Measurements from ENCODE around the gene PDHA1. TPM values are rescaled to one million over a fixed set of nuclear protein-coding genes. Genes with fewer than 3 reads are reported as not detected.

PDHA1 gene
- total RNA-seq, 1 donor from 2014 or later = 257 TPM

DNA sequence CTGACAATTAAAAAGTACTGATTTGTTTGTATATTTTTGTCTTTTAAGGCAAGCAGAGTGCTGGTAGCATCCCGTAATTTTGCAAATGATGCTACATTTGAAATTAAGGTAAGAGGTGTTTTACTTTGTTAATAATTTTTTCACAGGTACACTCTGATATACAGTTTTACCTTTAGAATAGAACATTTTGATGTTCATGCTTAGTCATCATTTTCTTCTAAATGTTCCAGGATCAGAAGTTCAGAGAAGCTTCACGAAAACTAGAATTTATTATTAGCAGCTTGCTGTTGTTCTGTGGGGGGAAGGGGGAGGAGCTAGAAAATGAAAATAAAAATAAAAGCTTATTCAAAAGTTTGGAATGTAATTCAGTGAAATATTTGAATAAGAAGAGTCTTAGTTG lies 5.5 kb downstream of the PDHA1 start:
- Mint-ChIP-seq H3K9me3 (no peaks in the 10 kb centered on the region), H3K27ac (no peak overlapping the region), H3K4me3 (no peak overlapping the region)

DNA sequence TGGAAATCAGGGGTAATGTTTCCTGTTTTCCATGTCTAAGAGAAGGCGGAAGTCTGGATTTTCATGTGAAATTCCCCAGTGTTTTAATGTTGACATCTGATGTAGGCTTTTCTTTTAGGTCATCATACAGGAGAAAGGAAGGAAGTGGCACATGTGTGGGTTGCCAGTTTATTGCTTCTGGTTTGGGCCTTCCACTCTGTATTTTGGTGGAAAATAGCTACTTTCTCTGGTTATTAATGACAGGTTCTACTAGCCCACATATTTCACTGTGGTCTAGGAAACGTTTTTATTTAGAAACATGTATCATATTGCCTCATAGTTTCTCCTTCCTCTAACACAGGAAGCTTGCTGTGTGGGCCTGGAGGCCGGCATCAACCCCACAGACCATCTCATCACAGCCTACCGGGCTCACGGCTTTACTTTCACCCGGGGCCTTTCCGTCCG lies 7.2 kb downstream of the PDHA1 start:
- no peaks in the 10 kb centered on the region for H3K27me3 Mint-ChIP-seq
- H3K4me3 Mint-ChIP-seq = no peak overlapping the region
- DNase-seq (ENCODE audit: extremely low spot score, unreplicated experiment) = no peak
- no peak overlapping the region for H3K27ac Mint-ChIP-seq
- H3K36me3 Mint-ChIP-seq = peaks cover 9% of the 10 kb centered on the region
- H3K9me3 Mint-ChIP-seq = no peaks in the 10 kb centered on the region
- no peaks in the 10 kb centered on the region for H3K4me1 Mint-ChIP-seq (ENCODE audit: unreplicated experiment)
- TF ChIP-seq, protein P1, sequence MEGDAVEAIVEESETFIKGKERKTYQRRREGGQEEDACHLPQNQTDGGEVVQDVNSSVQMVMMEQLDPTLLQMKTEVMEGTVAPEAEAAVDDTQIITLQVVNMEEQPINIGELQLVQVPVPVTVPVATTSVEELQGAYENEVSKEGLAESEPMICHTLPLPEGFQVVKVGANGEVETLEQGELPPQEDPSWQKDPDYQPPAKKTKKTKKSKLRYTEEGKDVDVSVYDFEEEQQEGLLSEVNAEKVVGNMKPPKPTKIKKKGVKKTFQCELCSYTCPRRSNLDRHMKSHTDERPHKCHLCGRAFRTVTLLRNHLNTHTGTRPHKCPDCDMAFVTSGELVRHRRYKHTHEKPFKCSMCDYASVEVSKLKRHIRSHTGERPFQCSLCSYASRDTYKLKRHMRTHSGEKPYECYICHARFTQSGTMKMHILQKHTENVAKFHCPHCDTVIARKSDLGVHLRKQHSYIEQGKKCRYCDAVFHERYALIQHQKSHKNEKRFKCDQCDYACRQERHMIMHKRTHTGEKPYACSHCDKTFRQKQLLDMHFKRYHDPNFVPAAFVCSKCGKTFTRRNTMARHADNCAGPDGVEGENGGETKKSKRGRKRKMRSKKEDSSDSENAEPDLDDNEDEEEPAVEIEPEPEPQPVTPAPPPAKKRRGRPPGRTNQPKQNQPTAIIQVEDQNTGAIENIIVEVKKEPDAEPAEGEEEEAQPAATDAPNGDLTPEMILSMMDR (conservative IDR thresholded peaks at IDR 0.05) = no peak

More for the DNA sequence above, 5.5 kb downstream of the PDHA1 start:
- Mint-ChIP-seq H3K36me3 (peaks cover 9% of the 10 kb centered on the region), H3K4me1 (ENCODE audit: unreplicated experiment) (no peaks in the 10 kb centered on the region), H3K27me3 (no peaks in the 10 kb centered on the region)
- TF ChIP-seq, protein P1 (conservative IDR thresholded peaks at IDR 0.05) = no peak
- no peak for DNase-seq (ENCODE audit: extremely low spot score, unreplicated experiment)

DNA sequence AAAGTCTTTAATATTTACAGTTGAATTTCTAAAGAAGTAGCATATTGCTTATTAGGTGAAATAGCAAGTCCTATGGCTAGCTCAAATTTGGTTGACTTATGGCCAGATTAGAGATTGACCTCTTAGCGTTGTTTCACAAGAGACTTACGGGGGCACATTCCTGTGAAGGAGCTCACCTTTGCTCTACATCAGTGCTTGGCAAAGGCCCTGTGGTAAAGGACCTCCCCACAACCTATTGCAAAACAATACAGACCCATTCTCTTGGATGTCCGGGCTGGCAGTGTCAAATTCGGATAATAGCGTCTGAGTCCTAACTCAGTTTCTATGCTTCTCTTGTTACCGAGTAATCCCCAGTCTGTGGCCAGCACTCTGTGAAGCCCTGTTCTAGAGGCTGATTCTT lies 10.9 kb downstream of the PDHA1 start:
- Mint-ChIP-seq H3K27ac (no peak overlapping the region), H3K4me3 (no peak overlapping the region), H3K4me1 (ENCODE audit: unreplicated experiment) (no peaks in the 10 kb centered on the region), H3K27me3 (no peaks in the 10 kb centered on the region), H3K36me3 (peaks cover 18% of the 10 kb centered on the region), H3K9me3 (no peaks in the 10 kb centered on the region)
- TF ChIP-seq, protein P1 (conservative IDR thresholded peaks at IDR 0.05) = no peak
- DNase-seq (ENCODE audit: extremely low spot score, unreplicated experiment) = no peak

DNA sequence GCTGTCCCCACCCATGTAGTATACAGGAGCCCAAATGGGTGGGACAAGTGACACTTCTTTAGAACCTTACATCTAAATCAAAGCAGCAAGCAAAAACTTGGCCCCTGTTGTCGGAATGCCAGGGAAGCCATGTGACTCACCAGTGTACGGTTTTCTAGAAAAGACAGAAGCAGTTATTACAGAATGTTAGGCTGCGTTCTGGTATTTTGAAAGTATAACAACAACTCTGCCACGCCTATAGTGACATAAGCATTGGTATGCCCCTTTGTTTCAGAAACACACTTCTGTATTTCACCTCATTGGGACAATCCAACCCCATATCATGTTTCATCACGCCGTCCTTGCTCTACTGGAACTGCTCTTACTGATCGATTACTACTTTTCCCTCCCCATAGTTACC lies 14.8 kb downstream of the PDHA1 start:
- H3K27ac Mint-ChIP-seq = no peak overlapping the region
- DNase-seq (ENCODE audit: extremely low spot score, unreplicated experiment) = no peak
- no peaks in the 10 kb centered on the region for H3K27me3 Mint-ChIP-seq
- TF ChIP-seq, protein P1 (conservative IDR thresholded peaks at IDR 0.05) = no peak
- H3K9me3 Mint-ChIP-seq = no peaks in the 10 kb centered on the region
- peaks cover 9% of the 10 kb centered on the region for H3K36me3 Mint-ChIP-seq
- no peaks in the 10 kb centered on the region for H3K4me1 Mint-ChIP-seq (ENCODE audit: unreplicated experiment)
- H3K4me3 Mint-ChIP-seq = no peak overlapping the region

DNA sequence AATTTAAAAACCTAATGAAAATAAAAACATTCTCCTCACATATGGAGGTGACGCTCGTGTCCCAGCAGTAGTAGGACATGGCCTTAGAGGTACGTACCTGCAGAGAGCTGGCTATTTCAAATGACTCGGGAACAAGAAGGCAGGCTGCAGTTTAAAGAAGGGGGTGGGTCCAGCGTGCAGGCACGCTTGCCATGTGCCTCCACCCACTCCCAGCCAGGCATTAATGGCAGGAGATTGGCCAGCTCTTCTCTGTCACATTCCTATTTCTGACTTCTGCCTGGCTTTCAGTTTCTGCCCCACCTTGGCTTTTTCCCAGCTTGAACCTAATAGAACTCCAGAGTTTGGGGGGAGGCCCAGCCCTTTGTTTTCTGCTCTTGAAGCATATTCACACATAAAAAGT lies 17.2 kb downstream of the PDHA1 start:
- no peak for DNase-seq (ENCODE audit: extremely low spot score, unreplicated experiment)
- Mint-ChIP-seq H3K4me3 (no peak overlapping the region), H3K27ac (no peak overlapping the region), H3K36me3 (peaks cover 9% of the 10 kb centered on the region), H3K27me3 (no peaks in the 10 kb centered on the region), H3K9me3 (no peaks in the 10 kb centered on the region), H3K4me1 (ENCODE audit: unreplicated experiment) (no peaks in the 10 kb centered on the region)
- TF ChIP-seq, protein P1 (conservative IDR thresholded peaks at IDR 0.05) = no peak

DNA sequence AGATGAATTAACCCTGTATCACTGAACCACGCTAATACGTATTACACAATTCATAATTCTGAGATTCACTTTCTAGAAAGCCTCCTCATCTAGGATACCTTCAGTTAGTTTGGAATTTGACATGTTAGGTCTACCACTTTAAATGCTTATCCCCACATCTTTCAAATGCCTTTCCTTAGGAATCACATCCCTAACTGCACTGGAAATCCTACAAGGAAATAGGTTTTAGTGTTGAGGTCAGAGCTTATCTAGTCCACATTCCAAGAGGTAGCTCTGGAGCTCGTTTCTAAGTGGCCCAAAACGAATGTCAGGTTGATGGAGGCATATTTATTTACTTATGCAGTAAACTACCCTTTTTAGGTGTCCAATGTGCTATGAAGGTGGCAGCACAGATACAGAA lies 18.0 kb downstream of the PDHA1 start:
- TF ChIP-seq, protein P1 (conservative IDR thresholded peaks at IDR 0.05) = no peak
- no peak for DNase-seq (ENCODE audit: extremely low spot score, unreplicated experiment)
- Mint-ChIP-seq H3K27ac (no peak overlapping the region), H3K4me3 (no peak overlapping the region), H3K27me3 (no peaks in the 10 kb centered on the region), H3K4me1 (ENCODE audit: unreplicated experiment) (no peaks in the 10 kb centered on the region), H3K36me3 (peaks cover 9% of the 10 kb centered on the region), H3K9me3 (no peaks in the 10 kb centered on the region)
